Measurements from ENCODE around the gene PRELID2.
"Not testable (repeated sequence)": the region's sequence is repeated elsewhere in the genome, so short reads cannot be mapped to it uniquely, and the experiment has no call there.

Gene PRELID2

GRCh38 chr5:145869753-145870152 lies 34.6 kb upstream of the PRELID2 start:
- no peak overlapping the region for H3K27ac ChIP-seq (ENCODE audit: poor library complexity, severe bottlenecking)
- TF ChIP-seq CTCF (IDR thresholded peaks at IDR 0.05; ENCODE audit: poor library complexity, severe bottlenecking), result no peak
- DNase-seq (ENCODE audit: low spot score) (no peak), ATAC-seq (ENCODE audit: low read depth) (no peak)
- H3K4me1 ChIP-seq (ENCODE audit: insufficient read depth, poor library complexity, severe bottlenecking), result no peaks in the 10 kb centered on the region
- H3K27me3 ChIP-seq (ENCODE audit: insufficient read depth, poor library complexity, severe bottlenecking), result no peaks in the 10 kb centered on the region
- H3K4me3 ChIP-seq (ENCODE audit: severe bottlenecking), result no peak overlapping the region
- H3K36me3 ChIP-seq (ENCODE audit: low read depth), result no peaks in the 10 kb centered on the region
- H3K9me3 ChIP-seq (ENCODE audit: severe bottlenecking), result no peaks in the 10 kb centered on the region

GRCh38 chr5:145867806-145868205 lies 32.7 kb upstream of the PRELID2 start:
- Histone ChIP-seq H3K4me1 (ENCODE audit: insufficient read depth, poor library complexity, severe bottlenecking) (no peaks in the 10 kb centered on the region), H3K27me3 (ENCODE audit: insufficient read depth, poor library complexity, severe bottlenecking) (no peaks in the 10 kb centered on the region), H3K9me3 (ENCODE audit: severe bottlenecking) (no peaks in the 10 kb centered on the region), H3K27ac (ENCODE audit: poor library complexity, severe bottlenecking) (no peak overlapping the region), H3K36me3 (ENCODE audit: low read depth) (no peaks in the 10 kb centered on the region), H3K4me3 (ENCODE audit: severe bottlenecking) (no peak overlapping the region)
- TF ChIP-seq CTCF (IDR thresholded peaks at IDR 0.05; ENCODE audit: poor library complexity, severe bottlenecking), result no peak
- DNase-seq (ENCODE audit: low spot score) (no peak), ATAC-seq (ENCODE audit: low read depth) (no peak)

- ATAC-seq (ENCODE audit: low read depth); H3K4me1 ChIP-seq (ENCODE audit: insufficient read depth, poor library complexity, severe bottlenecking); H3K4me3 ChIP-seq (ENCODE audit: severe bottlenecking); H3K27me3 ChIP-seq (ENCODE audit: insufficient read depth, poor library complexity, severe bottlenecking); H3K9me3 ChIP-seq (ENCODE audit: severe bottlenecking); H3K36me3 ChIP-seq (ENCODE audit: low read depth); H3K27ac ChIP-seq (ENCODE audit: poor library complexity, severe bottlenecking); DNase-seq (ENCODE audit: low spot score): not testable (repeated sequence)
Observed at GRCh38 chr5:145864432-145864831, 29.3 kb upstream of the PRELID2 start.

- DNase-seq (ENCODE audit: low spot score) (no peak), ATAC-seq (ENCODE audit: low read depth) (no peak)
- Histone ChIP-seq H3K4me3 (ENCODE audit: severe bottlenecking) (no peak overlapping the region), H3K4me1 (ENCODE audit: insufficient read depth, poor library complexity, severe bottlenecking) (no peaks in the 10 kb centered on the region), H3K36me3 (ENCODE audit: low read depth) (no peaks in the 10 kb centered on the region), H3K27me3 (ENCODE audit: insufficient read depth, poor library complexity, severe bottlenecking) (no peaks in the 10 kb centered on the region), H3K27ac (ENCODE audit: poor library complexity, severe bottlenecking) (no peak overlapping the region), H3K9me3 (ENCODE audit: severe bottlenecking) (no peaks in the 10 kb centered on the region)
- no peak for TF ChIP-seq CTCF (IDR thresholded peaks at IDR 0.05; ENCODE audit: poor library complexity, severe bottlenecking)
Observed at GRCh38 chr5:145863003-145863402, 27.9 kb upstream of the PRELID2 start.

GRCh38 chr5:145859897-145860296 lies 24.8 kb upstream of the PRELID2 start:
- H3K4me3 ChIP-seq (ENCODE audit: severe bottlenecking), result no peak overlapping the region
- DNase-seq (ENCODE audit: low spot score) (no peak), ATAC-seq (ENCODE audit: low read depth) (peak; percentile 30; the same call in 1 of the 3 replicates)
- peak; percentile 24 for TF ChIP-seq CTCF (IDR thresholded peaks at IDR 0.05; ENCODE audit: poor library complexity, severe bottlenecking)
- H3K4me1 ChIP-seq (ENCODE audit: insufficient read depth, poor library complexity, severe bottlenecking), result peaks cover 2% of the 10 kb centered on the region
- no peaks in the 10 kb centered on the region for H3K9me3 ChIP-seq (ENCODE audit: severe bottlenecking)
- H3K27me3 ChIP-seq (ENCODE audit: insufficient read depth, poor library complexity, severe bottlenecking), result no peaks in the 10 kb centered on the region
- H3K27ac ChIP-seq (ENCODE audit: poor library complexity, severe bottlenecking), result no peak overlapping the region
- no peaks in the 10 kb centered on the region for H3K36me3 ChIP-seq (ENCODE audit: low read depth)
